KG1 (cell line): ENCODE results near the gene ZBTB4.
"Not testable (repeated sequence)": the region's sequence is repeated elsewhere in the genome, so short reads cannot be mapped to it uniquely, and the experiment has no call there.

ENCODE experiments used
- DNase-seq: peaks from one replicate; lab custom pipeline; 2025; lab: John Stamatoyannopoulos, UW

ZBTB4 gene

DNA sequence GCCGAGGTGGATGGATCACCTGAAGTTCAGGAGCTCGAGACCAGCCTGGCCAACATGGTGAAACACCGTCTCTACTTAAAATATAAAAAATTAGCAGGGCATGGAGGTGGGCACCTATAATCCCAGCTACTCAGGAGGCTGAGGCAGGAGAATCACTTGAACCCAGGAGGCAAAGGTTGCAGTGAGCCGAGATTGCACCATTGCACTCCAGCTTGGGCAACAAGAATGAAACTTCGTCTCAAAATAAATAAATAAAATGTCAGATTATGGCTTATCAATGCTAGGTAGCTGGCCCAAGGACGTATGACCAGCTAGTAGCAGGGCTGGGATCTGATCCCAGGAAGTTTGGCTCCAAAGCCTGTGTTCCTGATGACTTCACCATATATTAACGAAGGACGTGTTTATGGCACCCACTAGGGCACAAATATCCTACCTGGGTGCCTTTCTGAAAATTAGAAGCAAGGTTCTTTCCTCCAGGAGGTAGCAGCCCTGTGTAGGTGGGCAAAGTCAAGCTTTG, 8.9 kb downstream of the ZBTB4 start:
- not testable (repeated sequence) for DNase-seq

DNA sequence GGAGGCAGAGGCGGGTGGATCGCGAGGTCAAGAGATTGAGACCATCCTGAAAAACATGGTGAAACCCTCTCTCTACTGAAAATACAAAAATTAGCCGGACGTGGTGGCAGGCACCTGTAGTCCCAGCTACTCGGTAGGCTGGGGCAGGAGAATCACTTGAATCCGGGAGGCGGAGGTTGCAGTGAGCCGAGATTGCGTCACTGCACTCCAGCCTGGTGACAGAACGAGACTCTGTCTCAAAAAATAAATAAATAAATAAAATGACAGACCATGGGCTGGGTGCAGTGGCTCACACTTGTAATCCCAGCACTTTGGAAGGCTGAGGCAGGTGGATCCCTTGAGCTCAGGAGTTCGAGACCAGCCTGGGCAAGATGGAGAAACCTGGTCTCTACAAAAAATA, 9.6 kb downstream of the ZBTB4 start:
- DNase-seq, result not testable (repeated sequence)

DNA sequence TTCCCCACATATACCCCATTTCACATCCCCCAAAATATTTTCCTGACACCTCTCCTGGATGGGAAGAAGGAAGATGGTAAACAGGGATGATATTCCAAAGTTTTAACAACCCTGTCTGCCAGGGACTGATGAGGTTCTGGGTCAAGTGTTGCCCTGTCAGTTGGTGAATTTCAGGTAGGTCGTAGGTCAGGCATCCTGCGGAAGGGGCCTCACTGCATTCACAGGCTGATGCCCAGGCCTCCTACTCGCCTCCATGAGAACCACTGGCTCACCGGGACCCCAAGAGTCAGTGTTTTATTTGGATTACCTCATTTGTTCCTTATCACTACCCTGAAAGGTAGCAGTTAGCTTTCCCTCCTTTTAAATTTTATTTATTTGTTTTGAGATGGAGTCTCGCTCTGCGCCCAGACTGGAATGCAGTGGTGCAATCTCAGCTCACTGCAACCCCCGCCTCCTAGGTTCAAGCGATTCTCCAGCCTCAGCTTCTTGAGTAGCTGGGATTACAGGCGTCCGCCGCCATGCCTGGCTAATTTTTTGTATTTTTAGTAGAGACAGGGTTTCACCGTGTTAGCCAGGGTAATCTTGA, 10.5 kb downstream of the ZBTB4 start:
- DNase-seq, result no peak

DNA sequence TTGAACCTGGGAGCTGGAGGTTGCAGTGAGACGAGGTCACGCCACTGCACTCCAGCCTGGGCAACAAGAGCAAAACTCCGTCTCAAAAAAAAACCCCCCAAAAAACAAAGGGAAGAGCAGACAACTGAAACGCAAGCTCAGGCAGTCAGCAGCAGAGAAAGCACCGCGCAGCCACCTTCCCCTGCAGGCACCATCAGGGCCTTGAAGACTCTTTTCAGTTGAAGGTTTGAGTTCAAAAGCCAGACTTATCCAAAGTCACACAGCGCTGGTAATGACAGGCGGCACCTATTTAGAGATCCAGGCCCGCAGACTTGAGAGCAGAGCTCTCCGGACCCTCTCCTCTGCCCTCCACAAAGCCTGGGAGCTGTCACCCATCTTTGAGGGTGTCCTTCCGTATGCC, 11.1 kb downstream of the ZBTB4 start:
- no peak for DNase-seq

DNA sequence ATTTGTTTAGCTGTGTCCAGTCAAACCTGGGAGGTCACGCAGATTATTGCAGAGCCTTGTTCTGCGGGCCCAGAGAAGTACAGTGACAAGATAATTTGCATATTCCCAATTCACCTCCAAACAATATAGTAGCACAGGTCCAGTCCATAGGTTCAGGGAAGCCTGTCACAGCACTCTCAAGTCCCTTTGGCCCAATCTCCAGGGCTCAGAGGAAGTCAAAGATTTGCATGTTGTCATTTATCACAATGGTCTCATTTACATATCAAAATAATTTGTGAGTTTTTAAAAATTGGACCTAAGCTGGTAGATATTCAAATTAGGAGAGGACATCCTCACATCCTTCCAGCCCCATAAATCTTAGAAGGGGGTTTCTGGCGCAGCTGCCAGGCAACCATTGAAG, 11.9 kb downstream of the ZBTB4 start:
- DNase-seq, result no peak

DNA sequence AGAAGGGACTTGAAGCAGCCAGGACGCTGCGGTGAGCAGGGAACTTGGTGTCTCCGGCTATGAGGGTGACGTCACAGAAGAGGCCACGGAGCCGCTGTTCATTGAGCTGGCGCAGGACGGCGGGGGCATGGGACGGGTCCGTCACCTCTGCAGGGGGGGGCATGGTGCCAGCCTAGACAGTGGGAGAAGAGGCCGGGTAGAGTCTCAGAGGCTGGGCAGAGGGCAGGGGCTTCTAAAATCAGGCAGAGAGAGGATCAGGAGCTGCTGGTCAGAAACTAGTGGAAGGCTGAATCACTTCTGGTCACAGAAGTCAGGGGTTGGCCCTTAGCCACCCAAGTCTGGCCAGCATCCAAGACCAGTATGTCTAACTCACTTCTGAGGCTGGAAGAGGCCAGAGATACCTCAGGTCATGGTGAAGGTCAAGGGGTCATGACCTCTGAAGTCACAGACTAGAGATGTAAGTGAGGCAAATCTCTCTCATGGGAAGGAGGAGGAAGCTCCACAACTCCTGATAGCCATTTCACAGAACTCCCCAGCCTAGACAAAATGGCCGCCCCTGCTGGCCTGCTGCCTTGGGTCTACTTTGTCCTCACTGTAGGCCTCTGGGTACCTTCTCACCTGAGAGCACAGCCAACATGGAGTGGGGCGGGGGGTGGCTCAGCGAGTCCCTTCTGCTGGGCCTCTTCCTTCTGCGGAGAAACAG, 12.6 kb downstream of the ZBTB4 start:
- DNase-seq, result no peak

DNA sequence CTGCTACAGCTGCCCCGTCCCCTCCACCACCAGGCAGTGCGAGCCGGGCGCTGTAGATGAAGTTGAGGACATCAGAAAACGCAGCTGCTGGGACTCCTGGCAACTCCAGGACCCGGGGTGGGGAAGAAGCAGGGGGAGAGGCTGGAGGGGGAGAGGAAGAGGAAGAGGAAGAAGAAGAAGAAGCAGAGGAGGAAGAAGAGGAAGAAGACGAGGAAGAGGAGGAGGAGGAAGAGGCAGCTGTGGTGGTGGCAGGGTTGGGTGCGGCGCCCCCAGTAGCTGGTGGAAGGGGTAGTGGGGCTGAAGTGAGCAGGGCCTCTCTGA, 13.2 kb downstream of the ZBTB4 start:
- no peak for DNase-seq

DNA sequence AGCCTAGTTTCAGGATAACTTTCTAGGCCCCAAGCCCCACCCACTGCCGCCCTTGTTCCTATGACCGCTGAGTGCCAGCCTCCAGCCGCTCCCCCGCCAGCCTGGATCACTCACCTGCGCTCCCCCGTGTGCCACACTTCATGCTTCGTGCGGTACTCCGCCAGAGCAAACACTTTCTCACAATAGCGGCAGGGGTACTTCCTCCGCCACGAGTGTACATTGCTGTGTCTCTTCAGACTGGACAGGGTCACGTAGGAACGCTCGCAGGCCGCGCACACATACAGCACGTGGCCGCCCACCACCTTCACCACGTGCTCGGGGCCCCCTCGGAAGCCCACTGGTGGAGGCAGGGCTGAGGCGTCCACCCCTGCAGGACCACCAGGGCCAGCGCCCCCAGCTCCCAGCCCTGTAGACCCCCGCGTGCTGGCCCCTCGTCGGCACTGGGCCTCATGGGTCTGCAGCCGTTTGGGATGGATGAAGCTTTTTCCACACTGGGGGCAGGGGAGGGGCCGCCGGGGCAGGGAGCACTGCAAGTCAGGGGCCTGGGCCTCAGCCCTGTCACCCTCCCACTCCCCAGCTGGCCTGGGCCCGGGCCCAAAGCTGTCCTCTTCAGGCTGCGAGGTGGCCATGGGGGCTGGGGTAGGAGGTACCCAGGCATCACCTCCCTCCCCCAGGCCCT, 13.7 kb downstream of the ZBTB4 start:
- no peak for DNase-seq

DNA sequence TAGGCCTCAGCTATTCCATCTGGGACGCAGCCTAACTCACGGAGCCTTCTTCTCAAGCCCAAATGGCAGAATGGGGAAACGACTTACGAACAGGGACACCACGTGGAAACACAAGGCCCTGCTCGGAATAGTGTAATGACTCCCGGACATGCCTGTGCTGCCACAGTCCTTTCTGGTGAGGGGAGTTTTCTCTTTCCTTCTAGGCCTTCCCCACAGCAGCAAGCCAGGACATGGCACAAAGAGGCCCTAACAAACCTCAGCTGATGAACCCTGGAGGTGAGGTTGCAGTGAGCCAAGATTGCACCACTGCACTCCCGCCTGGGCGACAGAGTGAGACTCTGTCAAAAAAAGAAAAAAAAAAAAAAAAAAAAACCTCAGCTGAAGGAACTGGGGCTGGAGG, 15.3 kb downstream of the ZBTB4 start:
- DNase-seq, result no peak

DNA sequence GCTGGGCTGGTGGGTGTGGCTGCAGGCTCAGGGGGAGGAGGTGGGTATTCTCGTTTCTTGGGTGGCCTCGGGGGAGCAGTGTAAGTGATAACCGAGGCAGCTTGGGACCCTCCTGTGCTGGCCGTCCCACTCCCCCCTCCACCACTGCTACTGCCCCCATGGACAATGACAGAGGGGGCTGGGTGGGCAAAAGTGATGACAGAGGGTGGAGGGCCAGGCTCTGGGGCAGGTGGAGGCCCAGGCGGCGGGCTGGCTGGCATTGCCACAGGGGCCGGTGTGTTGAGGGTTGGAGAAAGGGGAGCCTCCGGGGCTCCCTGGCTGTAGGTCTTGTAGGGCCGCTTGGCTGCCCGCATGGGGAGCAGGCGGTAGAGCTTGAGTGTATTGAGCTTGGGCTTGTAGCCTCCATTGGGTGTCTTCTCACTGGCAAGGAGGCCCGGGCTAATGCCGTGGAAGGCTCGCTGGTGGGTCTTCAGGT, 16.0 kb downstream of the ZBTB4 start:
- DNase-seq, result no peak

DNA sequence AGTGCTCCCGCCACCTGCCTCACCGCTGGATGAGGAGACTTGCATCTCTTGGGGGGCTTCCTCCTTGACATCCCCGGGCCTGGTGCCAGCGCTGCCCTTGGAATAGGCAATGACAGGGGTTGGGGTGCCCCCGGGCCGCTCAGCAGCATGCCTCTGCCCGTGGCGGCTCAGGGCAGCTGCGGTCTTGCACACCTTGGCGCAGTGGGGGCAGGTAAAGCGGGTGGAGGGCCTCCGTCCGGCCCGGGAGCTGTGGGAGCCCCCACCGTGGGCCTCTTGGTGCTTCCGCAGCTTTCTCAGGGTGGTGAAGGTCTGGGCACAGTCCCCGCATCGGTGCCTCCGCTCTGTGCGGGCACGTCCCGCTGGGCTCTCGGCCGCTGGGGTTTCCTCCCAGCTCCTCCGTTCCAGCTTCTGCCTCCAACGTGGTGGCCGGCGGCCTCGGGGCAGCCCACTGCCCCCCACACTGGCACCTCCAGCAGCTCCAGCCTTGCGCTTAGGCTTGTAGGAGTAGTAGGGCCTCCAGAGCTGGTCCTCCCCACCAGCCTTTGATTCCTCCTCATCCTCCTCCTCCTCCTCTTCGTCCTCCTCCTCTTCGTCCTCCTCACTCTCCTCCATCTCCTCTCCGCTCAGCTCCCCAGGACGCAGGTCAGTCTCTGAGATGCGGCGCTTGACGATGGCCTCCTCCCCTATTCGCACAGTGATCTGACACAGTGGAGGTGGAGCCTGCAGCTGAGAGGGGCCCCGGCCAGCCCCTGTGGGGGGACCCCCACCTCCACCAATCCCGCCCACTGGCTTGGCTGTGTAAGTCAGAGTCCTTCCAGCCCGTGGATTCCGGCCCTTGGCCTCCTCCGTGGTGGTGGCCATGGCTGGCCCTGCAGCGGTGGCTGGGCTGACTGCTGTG, 16.7 kb downstream of the ZBTB4 start:
- DNase-seq, result no peak

DNA sequence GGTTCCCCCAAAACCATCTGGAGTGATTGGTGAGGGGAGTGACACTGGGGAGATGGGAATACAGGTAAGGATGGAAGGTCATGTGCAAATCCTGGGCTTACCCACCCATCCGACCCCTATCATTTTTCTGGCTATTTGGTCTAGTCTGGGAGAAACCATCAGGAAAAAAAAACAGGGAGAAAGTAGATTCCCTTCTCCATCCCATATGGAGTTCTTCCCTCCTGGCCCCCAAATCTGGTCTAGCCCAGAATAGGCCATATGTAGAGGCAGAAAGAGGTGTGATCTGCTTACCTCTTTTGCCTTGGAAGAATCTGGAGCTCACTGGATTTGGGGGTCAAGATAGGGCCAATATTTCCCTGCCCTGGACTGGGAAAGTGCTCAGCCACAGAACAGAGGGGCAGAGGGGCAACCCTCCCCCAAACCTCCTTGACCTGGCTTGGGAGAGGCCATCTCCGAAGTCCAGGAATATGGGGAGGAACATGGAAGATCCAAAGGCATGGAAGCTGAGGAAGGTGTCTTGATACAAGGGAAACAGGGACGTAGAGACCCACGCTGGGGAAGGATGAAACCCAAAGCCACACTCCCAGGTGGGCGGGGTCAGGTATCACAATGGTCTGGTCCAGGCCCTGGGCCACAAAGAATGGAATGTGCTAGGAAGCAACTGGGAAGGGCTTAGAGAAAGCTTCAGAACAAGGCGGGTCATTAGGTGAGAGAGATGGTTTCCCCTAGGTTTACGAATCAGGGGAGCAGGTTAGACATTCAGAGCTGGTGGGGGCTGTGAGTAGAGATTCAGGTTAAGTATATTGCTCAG, 18.4 kb downstream of the ZBTB4 start:
- no peak for DNase-seq

DNA sequence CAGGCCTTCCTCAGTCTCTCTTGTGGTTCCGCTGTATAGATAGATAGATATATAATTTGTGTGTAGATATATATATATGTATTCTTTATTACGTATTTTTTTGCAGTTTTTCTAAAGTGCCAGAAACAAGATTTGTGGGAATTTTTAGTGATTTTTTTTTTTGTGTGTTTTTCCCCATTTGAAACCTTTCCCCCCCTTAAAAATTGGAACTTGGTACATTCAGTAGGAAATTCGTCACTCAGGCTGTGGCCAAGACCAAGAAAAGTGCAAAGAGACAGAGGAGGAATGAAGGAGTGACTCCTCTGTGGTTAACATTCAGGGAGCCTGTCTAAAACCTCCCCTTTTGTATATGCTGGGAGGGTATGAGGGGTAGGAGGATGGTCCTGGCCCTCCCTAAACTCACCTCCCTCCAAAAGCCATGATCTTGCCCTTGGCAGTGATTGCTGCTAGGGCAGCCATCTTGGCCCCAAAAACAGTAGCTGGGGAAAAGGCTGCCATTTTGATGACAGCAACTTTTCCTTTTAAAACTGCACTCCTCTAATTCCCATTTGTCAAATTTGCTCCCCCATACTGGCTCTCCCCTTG, 19.4 kb downstream of the ZBTB4 start:
- no peak for DNase-seq

DNA sequence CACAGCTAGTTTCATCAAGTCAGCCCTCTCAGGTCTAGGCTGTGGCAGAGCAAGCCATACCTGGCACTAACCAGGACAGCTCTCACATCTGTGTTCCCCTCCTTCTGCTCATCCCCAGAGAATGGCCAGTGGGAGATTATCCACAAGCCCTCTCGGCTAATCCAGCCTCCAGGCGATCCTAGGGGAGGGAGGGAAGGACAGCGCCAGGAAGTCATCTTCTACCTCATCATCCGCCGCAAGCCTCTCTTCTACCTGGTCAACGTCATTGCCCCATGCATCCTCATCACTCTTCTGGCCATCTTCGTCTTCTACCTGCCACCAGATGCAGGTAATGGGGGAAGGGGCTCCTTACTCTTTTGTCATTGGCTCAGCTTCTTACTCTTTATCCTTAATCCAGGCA, 31.0 kb downstream of the ZBTB4 start:
- no peak for DNase-seq

DNA sequence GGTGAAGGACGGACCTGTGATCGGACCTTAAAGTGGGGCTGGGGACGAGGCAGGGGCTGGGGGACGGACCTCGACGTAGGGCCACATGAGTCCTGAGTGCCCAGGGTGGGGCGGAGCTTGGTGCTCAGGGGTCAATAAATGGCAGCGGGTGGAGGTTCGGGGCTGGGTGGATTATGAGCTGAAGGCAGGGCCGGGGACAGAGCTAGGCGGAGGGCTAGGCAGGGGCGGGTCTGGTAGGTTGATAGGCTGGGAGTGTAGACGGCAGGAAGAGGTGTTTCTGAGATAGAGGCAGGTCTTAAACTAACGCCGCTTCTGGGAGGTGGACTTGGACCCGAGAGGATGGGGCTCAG, 33.8 kb downstream of the ZBTB4 start:
- DNase-seq, result no peak

DNA sequence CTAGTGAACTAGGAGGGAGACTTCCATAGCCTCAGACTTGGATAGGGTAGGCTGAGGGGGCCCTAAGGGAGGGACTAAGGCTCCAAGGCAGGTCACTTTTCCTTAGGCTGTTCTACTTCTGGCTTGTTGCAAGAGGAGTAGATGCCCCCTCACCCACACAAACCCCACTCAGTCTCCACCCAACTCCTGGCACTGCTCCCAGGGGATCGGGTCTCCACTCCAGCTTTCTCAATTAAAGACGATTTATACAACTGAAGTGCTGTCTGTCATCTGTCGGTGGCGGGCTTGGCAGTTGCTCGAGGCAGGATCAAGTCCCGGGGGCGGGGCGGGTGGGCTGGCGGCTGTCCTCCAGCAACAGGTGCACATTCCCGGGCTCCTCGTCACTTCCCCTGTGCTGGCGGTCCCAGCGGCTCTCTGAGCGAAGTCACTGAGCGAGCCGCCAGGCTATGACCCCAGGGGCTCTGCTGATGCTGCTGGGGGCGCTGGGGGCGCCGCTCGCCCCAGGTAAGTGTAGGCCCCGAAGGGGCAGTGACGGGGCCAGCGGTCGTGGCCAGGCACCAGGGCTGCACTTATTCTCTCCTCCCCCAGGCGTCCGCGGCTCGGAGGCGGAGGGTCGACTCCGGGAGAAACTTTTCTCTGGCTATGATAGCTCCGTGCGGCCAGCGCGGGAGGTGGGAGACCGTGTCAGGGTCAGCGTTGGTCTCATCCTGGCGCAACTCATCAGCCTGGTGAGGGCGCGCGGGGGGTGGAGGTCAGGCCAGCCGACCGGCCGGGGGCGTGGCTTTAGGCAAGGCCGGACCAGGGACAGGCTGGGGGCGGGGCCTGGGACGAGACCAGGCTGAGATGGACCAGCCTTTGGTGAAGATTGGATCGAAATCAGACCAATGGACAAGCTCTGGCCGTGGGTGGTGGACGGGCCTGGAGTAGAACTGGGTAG, 34.5 kb downstream of the ZBTB4 start, which contains the start of gene CHRNB1:
Gene CHRNB1, plus strand, starts transcription at position 380 of the 937 bp plus-strand sequence. Its CDS starts 67 bp downstream, at position 447.
- DNase-seq, result no peak

DNA sequence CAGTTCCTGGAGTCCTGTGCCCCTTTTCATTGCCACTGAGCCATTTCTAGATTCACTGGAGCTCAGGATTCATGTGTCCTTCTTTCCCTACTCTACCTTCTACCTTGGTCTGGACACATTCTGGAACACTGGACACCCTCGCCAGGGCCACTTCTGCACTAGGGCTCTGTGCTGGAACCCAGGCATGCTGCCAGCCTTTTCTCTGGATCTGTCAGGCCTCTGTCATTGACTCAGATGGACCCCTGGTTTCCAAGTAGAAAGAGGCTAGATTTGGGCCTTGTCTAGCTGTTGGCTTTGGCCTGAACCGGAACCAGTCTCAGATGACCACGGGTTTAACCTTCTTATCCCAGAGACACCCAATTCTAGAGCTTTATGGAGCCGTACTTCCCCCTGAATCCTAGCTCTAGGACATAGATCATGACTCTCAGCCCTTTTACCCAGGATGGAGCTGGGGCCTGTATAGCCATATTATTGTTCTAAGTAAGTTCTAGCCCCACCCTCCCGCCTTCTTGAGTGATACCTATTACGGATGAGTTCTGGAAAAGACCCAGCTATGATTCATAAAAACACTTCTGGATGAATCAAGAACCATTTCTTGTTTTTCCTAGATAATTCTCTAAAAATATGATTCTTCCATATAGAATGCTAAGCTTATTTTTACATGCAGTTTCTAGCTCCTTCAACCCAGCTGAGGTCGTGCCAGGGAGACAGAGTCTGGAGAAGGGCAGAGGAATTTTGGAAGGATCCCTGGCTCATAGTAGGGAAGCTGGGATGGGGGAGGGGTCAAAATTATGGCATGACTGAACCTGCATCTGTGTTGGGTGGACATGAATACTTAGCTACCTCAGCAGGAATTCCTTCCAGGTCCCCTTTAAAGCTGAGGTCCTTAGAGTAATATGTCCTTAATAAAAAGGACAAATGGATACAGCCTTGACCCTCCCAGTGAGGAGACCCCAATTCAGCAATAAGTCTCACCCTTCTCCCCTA, 35.6 kb downstream of the ZBTB4 start:
- no peak for DNase-seq

DNA sequence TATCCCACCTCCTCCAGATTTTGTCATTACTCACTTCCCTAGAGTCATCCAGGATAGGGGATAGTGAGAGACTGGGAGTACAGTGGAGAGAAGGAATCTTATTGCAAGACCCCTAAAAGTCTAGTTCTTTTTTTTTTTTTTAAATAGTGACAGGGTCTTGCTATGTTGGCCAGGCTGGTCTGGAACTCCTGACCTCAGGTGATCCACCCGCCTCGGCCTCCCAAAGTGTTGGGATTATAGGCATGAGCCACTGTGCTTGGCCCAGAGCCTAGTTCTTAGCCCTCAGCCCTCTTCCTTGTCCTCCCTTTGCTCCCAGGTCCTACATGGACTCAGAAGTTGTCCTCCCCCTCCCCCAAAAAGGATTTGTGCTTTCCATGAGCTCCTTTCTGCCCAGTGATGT, 37.3 kb downstream of the ZBTB4 start:
- no peak for DNase-seq

DNA sequence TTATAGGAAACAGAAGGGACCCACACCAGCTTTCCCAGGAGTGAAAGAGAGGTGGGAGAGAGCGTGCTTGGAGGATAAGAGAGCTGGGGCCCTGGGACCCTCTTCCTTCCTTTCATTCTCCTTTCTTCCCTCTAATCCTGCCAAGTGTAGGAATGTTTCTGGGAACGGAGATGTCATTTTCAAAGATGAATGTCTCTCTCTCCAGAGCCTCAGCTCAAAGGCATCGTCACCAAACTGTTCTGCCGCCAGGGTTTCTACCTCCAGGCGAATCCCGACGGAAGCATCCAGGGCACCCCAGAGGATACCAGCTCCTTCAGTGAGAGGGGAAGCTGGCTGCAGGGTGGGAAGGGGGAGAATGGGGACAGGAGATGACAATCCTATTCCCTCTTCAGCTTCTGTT, 38.2 kb downstream of the ZBTB4 start:
- no peak for DNase-seq
